CD4-positive, alpha-beta memory T cell (primary cell): Measurements from ENCODE around the gene PPP1R3G. TPM values are rescaled to one million over a fixed set of nuclear protein-coding genes. Genes with fewer than 3 reads are reported as not detected.
A peak's percentile ranks its signal among the peaks of the same experiment; 100 is the strongest.

Source experiments
- CTCF ChIA-PET: fragments of 350-600 bp; sonication (Branson Sonifier 250); formaldehyde crosslinking; loops from one replicate; lab custom pipeline; 2021; ENCODE audit warnings: inconsistent platforms; ENCODE audit not compliant: partially characterized antibody; lab: Charles Lee
- POLR2A ChIA-PET: fragments of 350-600 bp; sonication (Branson Sonifier 250); formaldehyde crosslinking; loops from one replicate; lab custom pipeline; 2021; ENCODE audit not compliant: partially characterized antibody; lab: Charles Lee
- DNase-seq, 5 donors: peaks; one replicate each; pipeline versions ENCODE4 v3.0.0 to v3.0.0-alpha.2; 2020 to 2022; ENCODE audit warnings: mixed read lengths in 1 of 5
- H3K27ac ChIP-seq: one replicate; pipeline ENCODE4 v1.7.0; 2013; ENCODE audit warnings: low read depth, low read length
- H3K27me3 ChIP-seq: 2 replicates; pipeline ENCODE4 v1.7.0; 2013; ENCODE audit warnings: mild to moderate bottlenecking, low read length, moderate library complexity; ENCODE audit not compliant: insufficient read depth
- H3K36me3 ChIP-seq: 2 replicates; pipeline ENCODE4 v1.7.0; 2013; ENCODE audit warnings: mild to moderate bottlenecking, low read length, moderate library complexity; ENCODE audit not compliant: insufficient read depth
- H3K4me1 ChIP-seq: 2 replicates; pipeline ENCODE4 v1.7.0; 2013; ENCODE audit warnings: mild to moderate bottlenecking, low read length, moderate library complexity; ENCODE audit not compliant: insufficient read depth
- H3K4me3 ChIP-seq, 2 donors: one replicate each; pipeline ENCODE4 v1.7.0; 2013; ENCODE audit warnings: low read length in 2 of 2, mild to moderate bottlenecking in 1 of 2
- H3K9me3 ChIP-seq, 2 donors: one replicate each; pipeline ENCODE4 v1.7.0; 2013; ENCODE audit warnings: low read length in 2 of 2, control low read depth in 1 of 2; ENCODE audit not compliant: control insufficient read depth in 1 of 2
- H3K27ac Mint-ChIP-seq, 7 donors: one replicate each; pipeline ENCODE4 v1.8.0; 2020 to 2021; ENCODE audit warnings: mixed read lengths in 7 of 7, mild to moderate bottlenecking in 6 of 7, inconsistent platforms in 3 of 7, moderate library complexity in 3 of 7
- H3K27me3 Mint-ChIP-seq, 2 donors: one replicate each; pipeline ENCODE4 v1.8.0; 2020 to 2021; ENCODE audit warnings: mixed read lengths in 2 of 2
- H3K36me3 Mint-ChIP-seq, 2 donors: one replicate each; pipeline ENCODE4 v1.8.0; 2020 to 2021; ENCODE audit warnings: mixed read lengths in 2 of 2, inconsistent platforms in 1 of 2, mild to moderate bottlenecking in 1 of 2
- H3K4me1 Mint-ChIP-seq, 4 donors: one replicate each; pipeline ENCODE4 v1.8.0; 2020 to 2021; ENCODE audit warnings: mixed read lengths in 4 of 4, mild to moderate bottlenecking in 1 of 4
- H3K4me3 Mint-ChIP-seq, 8 donors: one replicate each; pipeline ENCODE4 v1.8.0; 2020 to 2021; ENCODE audit warnings: mixed read lengths in 8 of 8, mild to moderate bottlenecking in 7 of 8, moderate library complexity in 6 of 8, inconsistent platforms in 3 of 8
- H3K9me3 Mint-ChIP-seq, 8 donors: one replicate each; pipeline ENCODE4 v1.8.0; 2020 to 2021; ENCODE audit warnings: mixed read lengths in 8 of 8, mild to moderate bottlenecking in 5 of 8, inconsistent platforms in 3 of 8, moderate library complexity in 1 of 8
- intact Hi-C: fragments of 100-400 bp; cut with micrococcal nuclease; formaldehyde crosslinking; loops from one replicate; pipeline ENCODE4 v1.15.1; 2023
- polyA plus RNA-seq, 2 donors: library from polyadenylated mRNA; unstranded; fragments of 300-500 nt; fragmentation: Illumina TruSeq; gene quantifications; one replicate each; pipeline ENCODE4 v1.2.3, GENCODE V29; 2021
- total RNA-seq, 2 experiments: library from RNA; stranded (reverse); gene quantifications; one replicate each; pipeline ENCODE4 v1.2.3, GENCODE V29; 2021

PPP1R3G gene
- total and polyA plus RNA-seq, 4 experiments from 2014 or later = not detected

- no peaks in the 10 kb centered on the region for H3K36me3 Mint-ChIP-seq
- H3K27me3 Mint-ChIP-seq = peaks cover 9 to 27% of the 10 kb centered on the region in 2 donors
- intact Hi-C loops = no loop called here
- H3K9me3 Mint-ChIP-seq = peaks cover 0 to 1% (median 0%) of the 10 kb centered on the region in 8 donors
- no peak for DNase-seq
- H3K27ac Mint-ChIP-seq = no peak overlapping the region
- ChIA-PET POLR2A (no interaction called here), CTCF (no interaction called here)
- no peaks in the 10 kb centered on the region for H3K27me3 ChIP-seq
- no peak overlapping the region for H3K4me3 ChIP-seq
- no peaks in the 10 kb centered on the region for H3K4me1 ChIP-seq
- H3K27ac ChIP-seq = no peak overlapping the region
- H3K4me3 Mint-ChIP-seq = no peak overlapping the region
- no peaks in the 10 kb centered on the region for H3K9me3 ChIP-seq
- no peaks in the 10 kb centered on the region for H3K36me3 ChIP-seq
- peaks cover 0 to 3% (median 1%) of the 10 kb centered on the region in 4 donors for H3K4me1 Mint-ChIP-seq
Observed at GRCh38 chr6:5081182-5081581, 4.0 kb upstream of the PPP1R3G start.

DNA sequence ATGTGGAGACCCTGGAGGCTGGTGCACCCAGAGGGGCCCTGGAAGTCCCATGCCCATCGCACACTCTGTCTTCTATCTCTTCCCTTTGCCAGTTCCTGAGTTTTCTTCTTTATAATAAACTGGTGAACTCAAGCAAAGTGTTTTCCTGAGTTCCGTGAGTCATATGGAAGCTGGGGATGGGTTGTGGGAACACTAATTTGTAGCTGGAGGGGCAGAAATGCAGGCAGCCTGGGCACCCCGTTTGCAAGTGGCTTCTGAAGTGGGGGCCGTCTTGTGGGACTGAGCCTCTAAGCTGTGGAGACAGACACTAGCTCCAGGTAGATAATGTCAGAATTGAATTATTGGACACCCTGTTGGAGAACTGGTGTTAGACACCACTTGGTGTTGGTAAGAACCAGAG lies 3.2 kb upstream of the PPP1R3G start:
- Histone ChIP-seq H3K36me3 (no peaks in the 10 kb centered on the region), H3K27me3 (no peaks in the 10 kb centered on the region), H3K4me3 (no peak overlapping the region), H3K27ac (no peak overlapping the region), H3K4me1 (no peaks in the 10 kb centered on the region), H3K9me3 (no peaks in the 10 kb centered on the region)
- Mint-ChIP-seq H3K27ac (no peak overlapping the region), H3K27me3 (peaks cover 12 to 31% of the 10 kb centered on the region in 2 donors), H3K4me1 (peaks cover 0 to 7% (median 1%) of the 10 kb centered on the region in 4 donors), H3K4me3 (no peak overlapping the region), H3K9me3 (no peaks in the 10 kb centered on the region), H3K36me3 (no peaks in the 10 kb centered on the region)
- CTCF ChIA-PET = interaction anchor here (1.2 kb wide), 1 partner anchor 15 kb away, joined by 3 read pairs; no protein-coding TSS in a partner anchor
- POLR2A ChIA-PET = no interaction called here
- no peak for DNase-seq
- intact Hi-C loops = no loop called here

- intact Hi-C loops = no loop called here
- no peak overlapping the region for H3K4me3 Mint-ChIP-seq
- no peak overlapping the region for H3K27ac Mint-ChIP-seq
- Histone ChIP-seq H3K4me3 (no peak overlapping the region), H3K27me3 (no peaks in the 10 kb centered on the region), H3K36me3 (no peaks in the 10 kb centered on the region), H3K9me3 (no peaks in the 10 kb centered on the region), H3K27ac (no peak overlapping the region), H3K4me1 (no peaks in the 10 kb centered on the region)
- no peaks in the 10 kb centered on the region for H3K9me3 Mint-ChIP-seq
- no peaks in the 10 kb centered on the region for H3K36me3 Mint-ChIP-seq
- CTCF ChIA-PET = interaction anchor here (1.2 kb wide), 1 partner anchor 14 kb away, joined by 3 read pairs; no protein-coding TSS in a partner anchor
- DNase-seq = no peak
- POLR2A ChIA-PET = no interaction called here
- peaks cover 18 to 33% of the 10 kb centered on the region in 2 donors for H3K27me3 Mint-ChIP-seq
- H3K4me1 Mint-ChIP-seq = peaks cover 0 to 12% (median 2%) of the 10 kb centered on the region in 4 donors
Observed at GRCh38 chr6:5082487-5083306, 2.4 kb upstream of the PPP1R3G start.

DNA sequence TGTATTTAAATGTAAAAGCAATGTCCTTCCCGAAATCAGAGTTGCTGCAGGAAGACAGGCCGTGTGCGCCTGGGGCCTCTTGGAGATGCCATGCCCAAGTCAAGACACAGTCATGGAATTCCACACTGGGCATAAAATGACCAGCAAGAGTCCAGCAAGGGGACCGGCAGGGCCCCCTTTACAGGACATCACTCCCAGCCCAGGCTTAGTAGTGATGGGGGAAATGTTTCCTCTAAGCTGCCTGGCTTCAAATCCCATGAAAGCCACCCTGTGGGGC lies 1.9 kb upstream of the PPP1R3G start:
- Histone ChIP-seq H3K27me3 (no peaks in the 10 kb centered on the region), H3K36me3 (no peaks in the 10 kb centered on the region), H3K9me3 (no peaks in the 10 kb centered on the region), H3K4me1 (no peaks in the 10 kb centered on the region), H3K4me3 (no peak overlapping the region), H3K27ac (no peak overlapping the region)
- H3K4me3 Mint-ChIP-seq = no peak overlapping the region
- ChIA-PET CTCF (no interaction called here), POLR2A (no interaction called here)
- H3K4me1 Mint-ChIP-seq = peaks cover 0 to 12% (median 2%) of the 10 kb centered on the region in 4 donors
- DNase-seq = no peak
- H3K27ac Mint-ChIP-seq = no peak overlapping the region
- no peaks in the 10 kb centered on the region for H3K9me3 Mint-ChIP-seq
- no peaks in the 10 kb centered on the region for H3K36me3 Mint-ChIP-seq
- H3K27me3 Mint-ChIP-seq = peaks cover 19 to 33% of the 10 kb centered on the region in 2 donors
- intact Hi-C loops = no loop called here

GRCh38 chr6:5083813-5084359 lies 1.3 kb upstream of the PPP1R3G start:
- H3K4me1 ChIP-seq = no peaks in the 10 kb centered on the region
- peaks cover 0 to 12% (median 2%) of the 10 kb centered on the region in 4 donors for H3K4me1 Mint-ChIP-seq
- no peak overlapping the region for H3K4me3 ChIP-seq
- no peak for DNase-seq
- POLR2A ChIA-PET = no interaction called here
- peaks cover 19 to 33% of the 10 kb centered on the region in 2 donors for H3K27me3 Mint-ChIP-seq
- no peak overlapping the region for H3K27ac Mint-ChIP-seq
- H3K9me3 Mint-ChIP-seq = no peaks in the 10 kb centered on the region
- no peaks in the 10 kb centered on the region for H3K36me3 ChIP-seq
- no peaks in the 10 kb centered on the region for H3K9me3 ChIP-seq
- CTCF ChIA-PET = no interaction called here
- no peaks in the 10 kb centered on the region for H3K27me3 ChIP-seq
- no peak overlapping the region for H3K27ac ChIP-seq
- H3K4me3 Mint-ChIP-seq = peak overlapping the region in 2 of 8 donors; percentile 3 to 7
- intact Hi-C loops = no loop called here
- H3K36me3 Mint-ChIP-seq = no peaks in the 10 kb centered on the region

DNA sequence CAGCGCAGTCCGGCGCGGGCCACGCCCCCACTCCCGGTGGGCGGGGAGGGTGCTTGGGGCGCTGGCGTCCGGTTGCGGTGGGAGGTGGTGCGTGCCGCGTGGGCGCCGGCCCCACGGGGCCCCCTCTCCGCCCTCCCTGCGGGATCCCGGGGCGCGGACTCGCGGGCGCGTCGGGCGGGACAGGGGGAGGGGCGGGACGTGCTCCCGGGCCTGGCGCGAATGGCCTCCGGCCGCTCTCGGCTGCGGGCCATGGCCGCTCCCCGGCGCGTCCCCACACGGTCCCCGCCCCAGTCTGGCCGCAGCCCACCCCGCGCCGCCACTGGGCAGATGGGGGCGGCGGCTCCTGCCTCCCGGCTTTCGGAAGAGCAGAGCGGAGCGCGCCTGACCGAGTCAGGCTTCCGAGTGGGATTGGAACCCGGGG lies 771 bp upstream of the PPP1R3G start:
- CTCF ChIA-PET = no interaction called here
- no peak overlapping the region for H3K4me3 Mint-ChIP-seq
- no peaks in the 10 kb centered on the region for H3K36me3 Mint-ChIP-seq
- Histone ChIP-seq H3K36me3 (no peaks in the 10 kb centered on the region), H3K27ac (no peak overlapping the region), H3K4me3 (no peak overlapping the region), H3K4me1 (no peaks in the 10 kb centered on the region), H3K9me3 (no peaks in the 10 kb centered on the region), H3K27me3 (no peaks in the 10 kb centered on the region)
- POLR2A ChIA-PET = no interaction called here
- no peak for DNase-seq
- H3K9me3 Mint-ChIP-seq = no peaks in the 10 kb centered on the region
- intact Hi-C loops = no loop called here
- H3K27ac Mint-ChIP-seq = no peak overlapping the region
- peaks cover 19 to 32% of the 10 kb centered on the region in 2 donors for H3K27me3 Mint-ChIP-seq
- H3K4me1 Mint-ChIP-seq = peaks cover 0 to 12% (median 2%) of the 10 kb centered on the region in 4 donors

GRCh38 chr6:5085648-5086293 lies 630 bp downstream of the PPP1R3G start:
- Mint-ChIP-seq H3K4me3 (no peak overlapping the region), H3K36me3 (no peaks in the 10 kb centered on the region), H3K4me1 (peaks cover 0 to 12% (median 2%) of the 10 kb centered on the region in 4 donors), H3K27ac (no peak overlapping the region), H3K27me3 (peaks cover 25 to 28% of the 10 kb centered on the region in 2 donors), H3K9me3 (no peaks in the 10 kb centered on the region)
- no peaks in the 10 kb centered on the region for H3K4me1 ChIP-seq
- H3K27me3 ChIP-seq = no peaks in the 10 kb centered on the region
- ChIA-PET CTCF (no interaction called here), POLR2A (no interaction called here)
- no peaks in the 10 kb centered on the region for H3K36me3 ChIP-seq
- H3K9me3 ChIP-seq = no peaks in the 10 kb centered on the region
- no peak for DNase-seq
- H3K4me3 ChIP-seq = no peak overlapping the region
- H3K27ac ChIP-seq = no peak overlapping the region
- intact Hi-C loops = no loop called here
